ENCODE results near the gene SELL.

DNA sequence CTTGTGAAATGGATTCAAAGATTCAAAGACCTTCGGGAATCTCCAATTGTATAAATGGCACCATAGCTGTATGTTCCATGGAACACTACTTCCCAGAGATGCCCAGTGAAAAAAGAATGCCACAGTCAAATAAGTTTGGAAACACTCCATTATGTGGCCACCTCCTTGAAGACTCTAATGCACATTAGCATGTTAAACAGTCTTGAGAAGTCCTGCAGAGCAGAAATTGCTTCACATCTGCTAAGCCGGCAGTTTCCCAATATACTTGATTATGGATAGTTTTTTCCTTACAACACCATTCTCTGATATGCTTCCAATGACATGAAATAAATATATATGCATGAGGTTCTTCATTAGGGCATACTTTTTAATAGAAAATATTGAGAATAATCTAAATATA is 35.1 kb upstream of the SELL start:
- TF ChIP-seq RFX5 (IDR thresholded peaks at IDR 0.05; ENCODE audit: borderline replicate concordance, low read depth, low read length), result no peak
- no peak for TF ChIP-seq RAD21 (IDR thresholded peaks at IDR 0.05 in 1 of 2, conservative IDR thresholded peaks at IDR 0.05 in 1 of 2; ENCODE audit: low read depth in 2 of 2, low read length in 2 of 2)
- TF ChIP-seq POLR2AphosphoS5 (IDR thresholded peaks at IDR 0.05; ENCODE audit: low read depth, low read length), result no peak
- no peak for TF ChIP-seq JUND (IDR thresholded peaks at IDR 0.05; ENCODE audit: low read length)
- no peak for TF ChIP-seq CTCF (IDR thresholded peaks at IDR 0.05; ENCODE audit: control extremely low read depth in 1 of 3, insufficient read depth in 1 of 3, low read depth in 1 of 3, low read length in 3 of 3)
- no peak for TF ChIP-seq CHD1 (IDR thresholded peaks at IDR 0.05; ENCODE audit: low read depth, low read length)

All from H1 (cell line).